ENCODE results near the gene GALNT18.

GALNT18 gene

DNA sequence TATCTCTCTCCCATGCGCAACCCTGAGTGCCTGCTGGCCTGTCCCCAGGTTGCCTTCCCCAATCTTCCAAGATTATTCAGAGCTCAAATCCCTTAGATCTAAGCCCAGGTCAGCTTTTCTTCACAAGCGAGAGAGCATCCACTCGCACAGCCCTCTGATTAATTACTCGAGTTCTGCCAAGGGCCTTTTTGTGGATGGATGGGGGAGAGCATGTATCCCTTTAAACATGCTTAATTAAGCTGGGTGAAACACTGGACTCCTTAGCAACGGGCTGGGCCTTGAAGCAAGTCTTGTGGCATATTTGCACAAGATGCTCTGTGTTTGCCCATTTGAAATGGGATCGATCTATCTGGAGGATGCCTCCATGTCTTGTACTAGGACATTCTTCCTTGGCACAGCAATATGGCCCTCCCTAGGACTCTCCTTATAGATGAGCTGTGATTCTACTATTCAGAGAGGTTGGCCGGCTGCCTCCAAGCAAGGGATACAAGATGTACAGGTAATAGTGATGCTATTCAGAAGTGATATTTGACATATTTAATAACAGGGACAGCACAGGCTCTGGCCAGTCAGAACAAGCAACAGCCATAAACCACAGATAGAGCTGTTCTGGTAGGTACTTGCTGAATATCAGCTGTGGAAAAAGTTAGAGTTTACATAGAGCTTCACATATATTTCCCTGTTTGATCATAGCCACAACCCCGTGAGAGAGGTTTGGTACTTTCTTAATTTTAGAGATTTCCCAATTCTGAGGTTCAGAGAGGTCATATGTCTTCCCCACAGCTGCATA is 394.3 kb downstream of the GALNT18 start:
- ATAC-seq = no peak
- Mint-ChIP-seq H3K4me1 (no peaks in the 10 kb centered on the region), H3K27ac (no peak overlapping the region), H3K9me3 (no peaks in the 10 kb centered on the region), H3K27me3 (peaks cover 19% of the 10 kb centered on the region), H3K4me3 (no peak overlapping the region), H3K36me3 (no peaks in the 10 kb centered on the region)
